T1000 (cell line): Measurements from ENCODE around the gene WNK1.

Source experiments
- DNase-seq: peaks from one replicate; lab custom pipeline; 2025; ENCODE audit warnings: mixed read lengths; lab: John Stamatoyannopoulos, UW

The WNK1 gene

DNA sequence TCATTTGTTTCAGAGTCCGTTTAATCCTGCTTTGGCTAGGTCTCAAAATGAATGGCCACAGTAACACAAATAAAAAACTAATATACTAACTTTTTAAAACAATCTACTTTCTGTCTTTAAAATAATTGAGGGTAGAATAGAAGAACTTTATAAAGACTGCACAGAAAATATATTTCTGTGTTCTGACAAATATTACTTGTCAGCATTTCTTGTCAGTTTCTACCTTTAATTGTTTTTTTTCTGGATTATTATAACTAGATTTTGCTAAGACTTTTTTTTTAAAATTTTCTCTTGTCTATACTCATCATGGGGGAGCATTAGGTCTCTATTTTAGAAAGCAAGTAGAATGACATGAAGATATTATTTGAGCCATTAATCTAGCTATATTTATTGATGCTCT is 110.9 kb downstream of the WNK1 start:
- no peak for DNase-seq

DNA sequence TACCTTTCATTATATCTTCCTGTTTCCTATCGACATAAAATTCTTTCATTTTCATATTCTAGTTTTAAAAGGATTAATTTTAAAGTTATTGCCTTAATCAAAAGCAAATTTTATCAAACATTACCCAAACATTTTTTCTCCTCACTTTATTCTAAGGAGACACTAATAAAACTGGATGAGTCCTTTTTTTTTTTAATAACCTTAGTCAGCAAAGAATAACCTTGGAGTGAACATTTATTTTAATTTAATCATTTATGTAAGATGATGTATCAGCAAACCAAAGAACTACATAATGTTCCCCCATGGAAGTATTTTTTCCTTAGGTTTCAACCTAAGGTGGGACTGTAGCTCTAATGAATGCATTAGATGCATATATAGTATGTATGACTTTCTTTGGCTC is 113.2 kb downstream of the WNK1 start:
- DNase-seq, result no peak

DNA sequence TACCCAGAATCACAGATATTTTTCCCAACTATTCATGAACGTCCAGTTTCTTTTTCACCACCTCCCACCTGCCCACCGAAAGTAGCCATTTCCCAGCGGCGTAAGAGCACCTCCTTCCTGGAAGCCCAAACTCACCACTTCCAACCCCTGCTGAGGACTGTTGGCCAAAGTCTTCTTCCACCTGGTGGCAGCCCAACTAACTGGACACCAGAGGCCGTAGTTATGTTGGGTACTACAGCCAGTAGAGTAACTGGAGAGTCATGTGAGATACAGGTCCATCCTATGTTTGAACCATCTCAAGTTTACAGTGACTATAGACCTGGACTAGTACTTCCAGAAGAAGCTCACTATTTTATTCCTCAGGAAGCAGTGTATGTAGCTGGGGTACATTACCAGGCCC is 115.5 kb downstream of the WNK1 start:
- no peak for DNase-seq

DNA sequence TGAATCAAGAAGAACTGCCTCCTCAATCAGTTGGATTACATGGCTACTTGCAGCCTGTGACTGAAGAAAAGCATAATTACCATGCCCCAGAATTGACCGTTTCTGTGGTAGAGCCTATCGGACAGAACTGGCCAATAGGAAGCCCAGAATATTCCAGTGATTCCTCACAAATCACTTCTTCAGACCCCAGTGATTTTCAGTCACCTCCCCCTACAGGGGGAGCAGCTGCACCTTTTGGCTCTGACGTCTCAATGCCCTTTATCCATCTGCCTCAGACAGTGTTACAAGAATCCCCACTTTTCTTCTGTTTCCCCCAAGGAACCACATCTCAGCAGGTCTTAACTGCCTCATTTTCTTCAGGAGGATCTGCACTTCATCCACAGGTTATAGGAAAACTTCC is 116.3 kb downstream of the WNK1 start:
- DNase-seq, result no peak

DNA sequence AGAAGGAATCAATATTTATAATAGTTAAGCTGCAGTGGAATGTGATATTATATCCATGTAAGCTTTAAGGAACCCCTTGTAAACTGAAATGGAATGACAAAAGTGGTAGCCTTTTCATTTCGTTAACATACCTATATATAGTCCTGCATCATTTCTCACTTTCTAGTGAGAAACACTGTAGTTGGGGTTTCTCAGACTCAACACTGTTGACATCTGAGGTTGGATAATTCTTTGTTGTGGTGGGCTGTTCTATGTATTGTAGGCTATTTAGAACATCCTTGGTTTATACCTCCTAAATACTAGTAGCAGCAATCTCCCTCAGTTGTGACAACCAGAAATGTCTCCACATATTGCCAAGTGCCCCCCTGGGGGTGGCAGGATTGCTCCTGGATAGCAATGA is 118.0 kb downstream of the WNK1 start:
- DNase-seq, result no peak

DNA sequence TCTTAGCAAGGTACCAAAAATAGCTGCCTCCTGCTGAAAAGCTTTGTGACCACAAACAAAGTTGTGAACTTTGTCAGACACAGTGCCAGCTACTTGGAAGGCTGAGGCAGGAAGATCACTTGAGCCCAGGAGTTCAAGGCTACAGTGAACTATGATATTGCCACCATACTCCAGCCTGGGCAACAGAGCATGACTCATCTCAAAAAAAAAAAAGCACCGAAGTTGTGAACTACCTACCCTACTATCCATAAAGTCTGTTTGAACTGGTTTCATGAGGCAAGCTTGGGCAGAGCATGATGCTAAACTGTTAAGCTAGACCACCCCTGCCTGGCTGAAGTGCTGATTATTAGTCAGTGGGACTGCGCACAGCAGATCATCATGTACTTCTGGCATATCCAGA is 121.6 kb downstream of the WNK1 start:
- DNase-seq, result no peak

DNA sequence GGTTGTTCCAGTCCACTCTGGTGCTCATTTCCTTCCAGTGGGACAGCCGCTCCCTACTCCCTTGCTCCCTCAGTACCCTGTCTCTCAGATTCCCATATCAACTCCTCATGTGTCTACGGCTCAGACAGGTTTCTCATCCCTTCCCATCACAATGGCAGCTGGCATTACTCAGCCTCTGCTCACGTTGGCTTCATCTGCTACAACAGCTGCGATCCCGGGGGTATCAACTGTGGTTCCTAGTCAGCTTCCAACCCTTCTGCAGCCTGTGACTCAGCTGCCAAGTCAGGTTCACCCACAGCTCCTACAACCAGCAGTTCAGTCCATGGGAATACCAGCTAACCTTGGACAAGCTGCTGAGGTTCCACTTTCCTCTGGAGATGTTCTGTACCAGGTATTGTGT is 127.3 kb downstream of the WNK1 start:
- DNase-seq, result no peak

DNA sequence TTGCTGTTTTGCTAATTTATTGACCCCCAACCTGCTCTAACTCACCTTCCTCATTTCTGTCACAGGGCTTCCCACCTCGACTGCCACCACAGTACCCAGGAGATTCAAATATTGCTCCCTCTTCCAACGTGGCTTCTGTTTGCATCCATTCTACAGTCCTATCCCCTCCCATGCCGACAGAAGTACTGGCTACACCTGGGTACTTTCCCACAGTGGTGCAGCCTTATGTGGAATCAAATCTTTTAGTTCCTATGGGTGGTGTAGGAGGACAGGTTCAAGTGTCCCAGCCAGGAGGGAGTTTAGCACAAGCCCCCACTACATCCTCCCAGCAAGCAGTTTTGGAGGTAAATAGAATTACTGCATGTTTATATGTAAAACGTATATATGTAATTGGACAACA is 128.3 kb downstream of the WNK1 start:
- no peak for DNase-seq

DNA sequence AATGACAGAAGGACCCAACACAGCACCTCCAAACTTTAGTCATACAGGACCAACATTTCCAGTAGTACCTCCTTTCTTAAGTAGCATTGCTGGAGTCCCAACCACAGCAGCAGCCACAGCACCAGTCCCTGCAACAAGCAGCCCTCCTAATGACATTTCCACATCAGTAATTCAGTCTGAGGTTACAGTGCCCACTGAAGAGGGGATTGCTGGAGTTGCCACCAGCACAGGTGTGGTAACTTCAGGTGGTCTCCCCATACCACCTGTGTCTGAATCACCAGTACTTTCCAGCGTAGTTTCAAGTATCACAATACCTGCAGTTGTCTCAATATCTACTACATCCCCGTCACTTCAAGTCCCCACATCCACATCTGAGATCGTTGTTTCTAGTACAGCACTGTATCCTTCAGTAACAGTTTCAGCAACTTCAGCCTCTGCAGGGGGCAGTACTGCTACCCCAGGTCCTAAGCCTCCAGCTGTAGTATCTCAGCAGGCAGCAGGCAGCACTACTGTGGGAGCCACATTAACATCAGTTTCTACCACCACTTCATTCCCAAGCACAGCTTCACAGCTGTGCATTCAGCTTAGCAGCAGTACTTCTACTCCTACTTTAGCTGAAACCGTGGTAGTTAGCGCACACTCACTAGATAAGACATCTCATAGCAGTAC is 132.5 kb downstream of the WNK1 start:
- no peak for DNase-seq

DNA sequence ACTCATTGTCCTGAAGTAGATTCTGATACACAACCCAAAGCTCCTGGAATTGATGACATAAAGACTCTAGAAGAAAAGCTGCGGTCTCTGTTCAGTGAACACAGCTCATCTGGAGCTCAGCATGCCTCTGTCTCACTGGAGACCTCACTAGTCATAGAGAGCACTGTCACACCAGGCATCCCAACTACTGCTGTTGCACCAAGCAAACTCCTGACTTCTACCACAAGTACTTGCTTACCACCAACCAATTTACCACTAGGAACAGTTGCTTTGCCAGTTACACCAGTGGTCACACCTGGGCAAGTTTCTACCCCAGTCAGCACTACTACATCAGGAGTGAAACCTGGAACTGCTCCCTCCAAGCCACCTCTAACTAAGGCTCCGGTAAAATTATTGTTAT is 133.3 kb downstream of the WNK1 start:
- no peak for DNase-seq

DNA sequence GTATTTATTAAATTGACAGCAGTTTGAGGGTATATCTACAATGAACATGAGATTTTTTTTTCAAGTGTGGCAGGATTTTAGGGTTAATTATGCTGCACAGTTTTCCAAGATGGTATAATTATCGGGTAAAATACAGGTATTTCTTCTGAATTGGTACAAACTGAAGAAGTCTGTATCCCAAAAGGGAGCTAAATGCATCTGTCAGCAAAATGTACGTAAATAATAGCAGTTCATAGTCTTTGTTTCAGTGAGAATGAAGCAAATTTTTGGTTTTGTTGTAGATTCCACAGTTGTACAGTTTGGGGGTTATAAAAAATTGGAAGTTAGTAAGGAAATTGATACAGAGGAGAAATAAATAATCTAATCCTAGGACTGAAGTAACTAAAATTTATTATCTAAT is 133.8 kb downstream of the WNK1 start:
- DNase-seq, result no peak

DNA sequence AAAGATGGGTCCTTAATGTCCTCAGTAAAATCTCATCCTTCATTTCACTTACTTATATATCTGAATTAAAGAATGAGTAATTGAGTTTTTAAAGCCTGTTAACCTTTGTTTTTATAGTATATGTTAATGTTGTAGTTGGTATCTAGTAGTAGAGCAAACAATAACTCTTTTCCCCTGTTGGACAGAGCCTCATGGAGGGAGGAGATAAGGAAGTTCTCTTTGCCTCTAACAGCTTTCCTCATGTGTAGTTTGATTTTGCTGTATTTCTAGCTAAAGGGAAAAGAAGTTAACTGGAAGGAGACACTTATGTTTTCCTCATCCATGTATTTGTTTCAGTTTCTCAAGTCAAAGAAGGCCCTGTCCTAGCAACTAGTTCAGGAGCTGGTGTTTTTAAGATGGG is 141.8 kb downstream of the WNK1 start:
- no peak for DNase-seq

DNA sequence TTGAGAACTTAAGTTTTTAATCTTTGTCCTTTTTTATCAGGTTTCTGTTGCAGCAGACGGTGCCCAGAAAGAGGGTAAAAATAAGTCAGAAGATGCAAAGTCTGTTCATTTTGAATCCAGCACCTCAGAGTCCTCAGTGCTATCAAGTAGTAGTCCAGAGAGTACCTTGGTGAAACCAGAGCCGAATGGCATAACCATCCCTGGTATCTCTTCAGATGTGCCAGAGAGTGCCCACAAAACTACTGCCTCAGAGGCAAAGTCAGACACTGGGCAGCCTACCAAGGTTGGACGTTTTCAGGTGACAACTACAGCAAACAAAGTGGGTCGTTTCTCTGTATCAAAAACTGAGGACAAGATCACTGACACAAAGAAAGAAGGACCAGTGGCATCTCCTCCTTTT is 143.7 kb downstream of the WNK1 start:
- DNase-seq, result no peak

DNA sequence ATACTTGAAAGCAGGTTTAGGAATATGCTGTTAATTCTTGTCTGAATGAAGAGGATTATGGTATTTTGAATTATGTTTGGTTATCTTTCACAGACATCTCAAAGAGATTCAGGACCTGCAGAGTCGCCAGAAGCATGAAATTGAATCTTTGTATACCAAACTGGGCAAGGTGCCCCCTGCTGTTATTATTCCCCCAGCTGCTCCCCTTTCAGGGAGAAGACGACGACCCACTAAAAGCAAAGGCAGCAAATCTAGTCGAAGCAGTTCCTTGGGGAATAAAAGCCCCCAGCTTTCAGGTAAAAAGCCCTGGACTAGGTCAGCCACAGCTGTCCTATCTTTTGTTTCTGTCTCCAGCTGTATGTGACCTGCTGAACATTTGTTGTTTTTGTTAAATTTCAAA is 145.0 kb downstream of the WNK1 start:
- no peak for DNase-seq

DNA sequence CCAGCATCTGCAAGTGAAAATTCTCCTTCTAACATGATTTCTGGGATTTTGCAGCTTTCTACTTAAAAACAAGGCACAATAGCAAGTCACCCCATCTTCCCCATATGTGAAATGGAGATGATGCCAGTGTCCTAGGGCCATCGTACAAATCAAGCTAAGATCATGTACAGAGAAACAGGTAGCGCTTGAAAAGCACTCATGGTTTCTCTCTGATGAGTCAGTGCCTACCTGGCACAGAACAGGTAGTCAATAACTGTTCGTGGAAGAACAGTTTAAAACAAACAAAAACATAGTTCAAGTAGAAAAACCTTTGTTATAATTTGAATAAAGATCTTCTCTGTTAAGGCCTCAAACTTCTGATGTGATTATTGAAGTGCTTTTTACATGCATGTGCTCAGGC is 150.2 kb downstream of the WNK1 start:
- DNase-seq, result no peak

DNA sequence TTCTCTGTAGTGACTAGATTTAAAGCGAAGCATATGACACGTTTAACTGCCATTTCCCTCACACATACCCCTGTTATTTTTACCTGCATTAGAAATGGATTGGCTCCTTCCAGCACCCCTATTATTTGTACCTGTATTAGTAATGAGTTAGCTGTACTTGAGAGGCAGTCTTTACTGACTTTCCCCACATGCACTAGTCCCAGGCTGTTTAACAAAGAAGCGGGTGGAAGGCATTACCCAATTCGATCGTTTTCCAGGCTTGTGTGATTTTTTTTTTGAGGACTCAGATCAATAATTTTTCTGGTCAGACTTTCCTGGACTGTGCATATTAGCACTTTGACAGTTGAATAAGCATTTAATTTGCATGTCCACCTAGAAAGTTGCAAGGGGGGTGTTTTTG is 150.7 kb downstream of the WNK1 start:
- no peak for DNase-seq

DNA sequence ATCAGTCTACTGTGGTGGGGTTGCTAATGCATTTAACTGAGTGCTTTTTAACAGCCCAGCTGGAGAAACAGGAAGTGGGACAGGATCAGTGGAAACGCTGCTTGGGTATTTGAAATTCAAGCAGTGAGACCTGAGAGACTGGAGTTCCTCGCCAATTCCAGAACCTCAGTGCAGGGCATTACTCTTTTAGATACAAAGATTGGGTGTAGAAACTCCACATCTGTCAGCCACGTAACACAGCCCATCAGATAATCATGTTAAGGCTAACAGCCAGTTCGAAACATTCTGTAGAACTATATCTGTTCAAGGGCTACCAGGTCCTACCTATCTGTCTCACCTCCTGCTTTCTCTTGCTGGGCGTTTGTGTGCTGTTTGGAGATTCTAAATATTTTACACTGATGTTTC is 151.6 kb downstream of the WNK1 start:
- DNase-seq, result no peak

DNA sequence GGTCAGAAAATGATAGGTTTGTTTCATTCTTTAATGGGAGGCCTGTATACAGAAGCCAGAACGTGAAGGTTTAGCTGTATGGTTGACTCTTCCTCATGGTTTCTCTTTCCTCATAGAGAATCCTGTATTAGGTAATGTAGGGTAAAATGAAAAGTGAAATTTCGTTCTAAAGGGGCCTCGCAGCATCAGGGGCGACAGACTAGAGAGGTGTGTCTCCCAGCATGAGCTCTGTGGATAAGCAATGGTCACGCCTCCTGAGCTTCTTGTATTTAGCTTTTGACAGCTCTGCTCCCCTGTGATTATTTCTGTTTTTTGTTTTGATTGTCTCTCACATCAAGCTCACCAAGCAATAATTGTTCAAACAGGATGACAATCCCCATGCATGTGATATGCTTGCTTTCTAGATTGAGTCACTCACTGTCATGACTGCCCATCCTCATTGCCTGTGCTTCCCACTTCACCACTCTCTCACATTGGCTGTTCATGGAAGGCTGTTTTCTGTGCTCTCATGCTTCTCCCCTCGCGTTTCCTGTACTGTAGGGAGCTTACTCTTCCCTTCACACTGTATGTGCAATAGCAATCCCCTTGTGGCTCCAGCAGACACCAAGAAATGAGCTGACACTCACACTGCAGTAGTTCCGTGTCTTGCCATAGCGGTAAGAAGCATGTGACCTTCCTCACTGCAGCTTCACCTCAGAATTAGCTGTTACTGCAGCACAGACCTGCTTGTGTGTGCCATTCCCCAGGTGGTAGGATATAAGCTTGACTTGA is 153.1 kb downstream of the WNK1 start:
- DNase-seq, result no peak

DNA sequence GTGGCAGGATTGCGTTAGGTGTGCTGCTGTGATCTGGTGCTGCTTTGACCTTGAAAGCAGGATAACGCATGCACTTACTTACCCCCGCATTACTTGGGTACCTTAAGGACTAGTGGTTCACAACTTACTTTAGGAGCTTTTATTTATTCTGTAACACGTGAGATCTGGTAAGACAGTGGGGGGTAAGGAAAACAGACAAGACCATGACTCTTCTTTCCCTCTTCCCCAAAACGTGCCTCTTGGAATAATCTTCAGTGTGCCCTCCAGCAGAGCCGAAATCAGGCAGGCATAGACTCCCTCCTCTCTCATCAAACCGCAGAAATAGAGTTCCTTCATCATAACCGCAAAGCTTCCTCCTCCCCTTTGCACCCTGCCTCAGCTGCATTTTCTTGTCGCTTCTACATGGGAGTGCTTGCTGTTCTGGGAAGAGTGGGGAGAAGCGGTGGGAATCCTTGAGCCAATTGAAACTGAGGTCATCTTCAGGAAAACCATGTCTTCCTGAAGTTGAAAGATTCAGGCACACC is 153.7 kb downstream of the WNK1 start:
- DNase-seq, result no peak

DNA sequence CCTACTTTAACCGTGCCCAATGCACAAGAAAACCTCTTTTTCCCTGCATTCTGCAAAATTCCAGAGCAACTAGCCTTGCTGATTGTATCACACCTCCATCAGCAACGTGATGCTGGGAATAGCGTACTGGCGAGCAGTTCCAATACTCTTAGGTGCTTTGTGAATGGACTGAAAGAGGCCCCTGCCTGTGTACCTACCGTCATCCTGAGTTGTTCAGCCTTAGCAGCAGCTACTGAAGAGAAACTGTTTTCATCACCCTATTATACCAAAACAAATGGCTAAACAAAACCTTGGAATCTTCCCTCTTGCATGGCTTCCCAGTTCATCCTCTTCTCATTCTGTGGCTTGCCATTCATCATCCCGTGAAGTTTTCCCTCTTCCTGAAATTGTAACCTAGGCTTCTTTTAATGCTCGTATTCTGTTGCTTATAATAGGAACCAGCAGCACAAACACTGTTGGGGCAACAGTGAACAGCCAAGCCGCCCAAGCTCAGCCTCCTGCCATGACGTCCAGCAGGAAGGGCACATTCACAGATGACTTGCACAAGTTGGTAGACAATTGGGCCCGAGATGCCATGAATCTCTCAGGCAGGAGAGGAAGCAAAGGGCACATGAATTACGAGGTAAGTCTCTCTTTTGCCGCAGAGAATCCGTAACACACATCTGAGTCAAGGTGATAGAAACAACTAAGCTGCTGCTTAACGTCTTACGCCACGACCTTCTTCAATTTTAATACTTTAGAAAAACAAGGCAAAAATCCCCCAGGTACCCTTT is 155.2 kb downstream of the WNK1 start:
- DNase-seq, result no peak

DNA sequence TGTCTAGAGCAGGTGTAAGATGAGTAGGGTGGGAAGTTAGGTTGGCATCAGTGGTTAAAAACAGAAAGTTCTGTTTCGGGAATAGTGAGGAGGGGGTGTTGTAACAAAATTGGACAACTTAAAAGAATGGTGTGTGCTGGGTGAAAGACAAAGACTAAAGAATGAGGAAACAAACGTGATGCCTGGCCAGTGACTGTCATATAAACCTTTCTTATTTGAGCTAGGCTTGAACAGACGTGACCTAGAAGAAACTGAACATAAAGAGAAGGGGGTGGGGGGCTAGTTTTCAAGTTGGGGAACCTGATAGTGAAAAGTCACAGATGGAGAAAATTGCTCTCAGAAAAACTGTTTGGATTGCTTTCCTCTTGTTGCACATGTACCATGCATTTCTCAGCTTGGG is 157.5 kb downstream of the WNK1 start:
- DNase-seq, result no peak

DNA sequence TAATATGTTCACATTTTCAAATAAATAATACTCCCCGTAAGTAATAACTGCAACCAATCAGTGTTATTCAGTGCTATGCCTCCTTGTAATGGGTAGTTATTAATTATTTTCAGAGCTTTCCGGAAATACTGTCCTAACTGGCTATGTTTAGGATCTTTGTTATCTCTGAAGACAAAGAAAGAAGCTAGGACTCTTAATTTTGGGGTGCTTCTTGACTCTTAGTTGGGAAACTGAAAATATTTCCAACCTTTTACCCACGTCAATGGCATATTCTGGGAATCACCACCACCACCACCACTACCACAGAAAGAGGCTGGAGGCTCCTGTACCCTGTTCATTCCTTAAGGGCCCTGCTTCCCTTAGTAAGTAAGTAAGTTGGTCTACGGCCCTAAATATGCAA is 158.0 kb downstream of the WNK1 start:
- no peak for DNase-seq
